ENCODE data around the gene STAT1. TPM values are rescaled to one million over a fixed set of nuclear protein-coding genes. Genes with fewer than 3 reads are reported as not detected.

Gene STAT1
- total and polyA plus RNA-seq, 11 donors: 7.8 to 469 (median 44.0) TPM

DNA sequence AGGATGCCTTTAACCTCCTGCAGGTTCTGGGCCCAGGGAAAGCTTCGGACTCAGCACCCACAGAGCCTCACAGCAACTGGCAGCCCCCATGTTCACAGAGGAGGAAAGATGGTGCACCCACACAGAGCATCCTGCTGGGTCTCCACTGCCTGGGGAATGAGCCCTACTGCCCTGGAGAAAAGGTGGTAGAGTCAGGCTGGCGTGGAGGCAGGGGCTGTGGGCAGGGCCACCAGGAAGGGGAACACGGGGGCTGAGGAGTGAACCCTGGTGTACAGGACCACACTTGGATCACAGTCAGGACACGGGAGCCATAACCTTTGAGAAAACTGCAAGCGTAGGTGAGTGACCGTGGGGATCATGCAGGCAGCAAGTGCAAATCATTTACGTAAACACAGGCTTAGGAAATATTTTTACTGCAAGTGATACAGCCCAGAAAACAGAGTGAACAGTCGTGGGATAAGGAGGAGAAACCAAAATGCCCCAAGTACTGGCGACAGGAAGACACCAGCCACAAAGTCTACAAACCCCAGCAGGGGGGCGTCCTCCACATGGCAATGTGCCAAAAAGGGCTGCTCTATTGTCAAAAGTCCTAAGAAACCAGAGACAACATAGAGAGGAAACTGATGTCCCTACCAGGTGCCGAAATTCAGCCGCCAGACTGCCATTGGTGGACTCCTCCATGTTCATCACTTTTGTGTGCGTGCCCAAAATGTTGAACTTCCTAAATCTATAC, 27.6 kb downstream of the STAT1 start:
- DNase-seq: no peak
- Histone ChIP-seq H3K27ac (no peak overlapping the region), H3K4me3 (no peak overlapping the region), H3K36me3 (peaks cover 0 to 100% (median 100%) of the 10 kb centered on the region in 9 donors), H3K4me1 (peaks cover 0 to 23% (median 0%) of the 10 kb centered on the region in 12 donors), H3K27me3 (no peaks in the 10 kb centered on the region), H3K9me3 (no peaks in the 10 kb centered on the region)
- intact Hi-C loops (cut with DNase I): no loop called here
- WGBS, 4 donors: 86 to 88% (median 88%) methylated on average over 13 of the region's 13 CpGs
- TF ChIP-seq POLR2A (IDR thresholded peaks at IDR 0.05): no peak
- TF ChIP-seq, protein P1, sequence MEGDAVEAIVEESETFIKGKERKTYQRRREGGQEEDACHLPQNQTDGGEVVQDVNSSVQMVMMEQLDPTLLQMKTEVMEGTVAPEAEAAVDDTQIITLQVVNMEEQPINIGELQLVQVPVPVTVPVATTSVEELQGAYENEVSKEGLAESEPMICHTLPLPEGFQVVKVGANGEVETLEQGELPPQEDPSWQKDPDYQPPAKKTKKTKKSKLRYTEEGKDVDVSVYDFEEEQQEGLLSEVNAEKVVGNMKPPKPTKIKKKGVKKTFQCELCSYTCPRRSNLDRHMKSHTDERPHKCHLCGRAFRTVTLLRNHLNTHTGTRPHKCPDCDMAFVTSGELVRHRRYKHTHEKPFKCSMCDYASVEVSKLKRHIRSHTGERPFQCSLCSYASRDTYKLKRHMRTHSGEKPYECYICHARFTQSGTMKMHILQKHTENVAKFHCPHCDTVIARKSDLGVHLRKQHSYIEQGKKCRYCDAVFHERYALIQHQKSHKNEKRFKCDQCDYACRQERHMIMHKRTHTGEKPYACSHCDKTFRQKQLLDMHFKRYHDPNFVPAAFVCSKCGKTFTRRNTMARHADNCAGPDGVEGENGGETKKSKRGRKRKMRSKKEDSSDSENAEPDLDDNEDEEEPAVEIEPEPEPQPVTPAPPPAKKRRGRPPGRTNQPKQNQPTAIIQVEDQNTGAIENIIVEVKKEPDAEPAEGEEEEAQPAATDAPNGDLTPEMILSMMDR (IDR thresholded peaks at IDR 0.05): no peak
- ATAC-seq: no peak

DNA sequence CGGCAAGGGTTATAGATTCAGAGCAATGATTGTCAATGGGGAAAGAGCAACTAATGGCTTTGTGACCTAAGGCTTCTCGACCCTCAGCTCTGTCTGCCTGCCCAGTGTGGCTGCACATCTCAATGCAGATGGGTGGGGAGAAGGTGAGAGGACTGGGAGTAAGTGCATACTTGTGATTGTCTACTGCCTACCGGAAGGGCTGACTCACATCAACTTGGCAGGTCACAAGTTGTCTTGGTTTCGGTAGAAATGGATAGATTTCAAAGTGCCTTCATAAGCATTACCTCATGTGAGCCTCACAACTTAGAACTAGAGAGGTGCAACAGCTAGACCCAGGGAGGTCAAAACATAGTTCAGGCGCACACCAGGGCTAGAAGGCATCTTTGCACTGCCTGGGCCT, 29.4 kb downstream of the STAT1 start:
- no peak for ATAC-seq
- H3K9me3 ChIP-seq: no peaks in the 10 kb centered on the region
- 79 to 84% (median 83%) methylated on average over 5 of the region's 5 CpGs for WGBS, 4 donors
- no peak overlapping the region for H3K4me3 ChIP-seq
- peaks cover 3 to 39% (median 14%) of the 10 kb centered on the region in 12 donors for H3K4me1 ChIP-seq
- intact Hi-C loops (cut with DNase I): loop anchor here in 1 of 10 donors (5.0 kb wide), 1 partner anchor 122 kb away; no protein-coding TSS in a partner anchor
- peaks cover 0 to 100% (median 88%) of the 10 kb centered on the region in 9 donors for H3K36me3 ChIP-seq
- DNase-seq: no peak
- H3K27me3 ChIP-seq: no peaks in the 10 kb centered on the region
- TF ChIP-seq POLR2A (IDR thresholded peaks at IDR 0.05): no peak
- TF ChIP-seq, protein P1 (IDR thresholded peaks at IDR 0.05): no peak
- no peak overlapping the region for H3K27ac ChIP-seq

DNA sequence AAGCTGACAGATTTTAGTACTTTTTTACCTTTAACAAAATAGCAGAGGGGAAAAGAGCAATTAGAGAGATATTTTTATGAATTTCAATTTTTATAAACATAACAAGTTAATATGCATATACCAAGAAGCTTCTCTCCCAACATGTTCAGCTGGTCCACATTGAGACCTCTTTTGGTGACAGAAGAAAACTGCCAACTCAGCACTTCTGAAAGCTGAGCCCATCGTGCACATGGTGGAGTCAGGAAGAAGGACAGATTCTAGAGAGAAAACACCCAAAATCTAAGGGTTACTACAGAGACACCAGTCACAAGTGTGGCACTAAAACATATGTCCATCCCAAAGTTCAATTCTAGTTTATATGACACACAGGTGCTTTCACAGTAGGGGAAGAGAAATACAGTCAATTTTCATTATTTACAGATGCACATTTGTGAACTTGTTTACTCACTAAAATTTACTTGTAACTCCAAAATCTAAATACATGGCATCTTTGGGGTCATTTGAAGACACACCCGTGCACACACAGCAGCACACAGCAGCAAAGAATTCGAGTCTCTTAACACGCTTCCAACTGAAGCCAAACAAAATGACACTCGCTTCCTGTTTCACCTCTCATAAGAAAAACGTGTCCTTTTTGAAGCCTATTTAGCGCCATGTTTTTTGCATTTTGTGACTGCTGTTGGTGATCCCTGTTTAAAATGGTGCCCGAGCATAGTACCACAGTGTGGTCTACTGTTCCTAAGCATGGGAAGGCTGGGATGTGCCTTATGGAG, 31.5 kb downstream of the STAT1 start:
- no peak for ATAC-seq
- H3K27me3 ChIP-seq: no peaks in the 10 kb centered on the region
- peaks cover 0 to 100% (median 88%) of the 10 kb centered on the region in 9 donors for H3K36me3 ChIP-seq
- 87 to 88% (median 88%) methylated on average over 8 of the region's 8 CpGs for WGBS, 4 donors
- no peak for TF ChIP-seq POLR2A (IDR thresholded peaks at IDR 0.05)
- TF ChIP-seq, protein P1 (IDR thresholded peaks at IDR 0.05): no peak
- no peak overlapping the region for H3K27ac ChIP-seq
- H3K4me1 ChIP-seq: peaks cover 4 to 60% (median 22%) of the 10 kb centered on the region in 12 donors
- no peak for DNase-seq
- intact Hi-C loops (cut with DNase I): loop anchor here in 1 of 10 donors (2.0 to 5.0 kb wide), 2 partner anchors 24 to 120 kb away; no protein-coding TSS in a partner anchor
- H3K9me3 ChIP-seq: no peaks in the 10 kb centered on the region
- H3K4me3 ChIP-seq: no peak overlapping the region

DNA sequence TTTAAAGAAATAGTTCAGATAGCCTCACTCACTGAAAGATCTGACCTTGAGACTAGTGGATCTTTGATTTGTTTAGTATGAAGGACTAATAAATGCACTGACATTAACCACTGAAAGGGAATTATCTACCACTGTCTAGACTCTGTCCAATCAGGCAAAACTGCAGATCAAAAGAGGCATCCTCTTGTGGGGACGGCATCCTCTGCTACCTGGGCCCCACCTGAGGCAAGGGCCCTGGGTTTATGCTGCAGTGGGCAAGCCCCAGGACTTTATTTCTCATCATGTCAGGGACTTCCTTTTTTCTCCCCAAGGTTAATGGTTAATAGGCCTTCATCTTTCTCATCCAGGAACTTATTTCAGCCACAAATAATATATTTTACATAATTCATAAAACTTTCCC, 32.2 kb downstream of the STAT1 start:
- WGBS, 4 donors: 93 to 98% (median 95%) methylated on average over 1 of the region's 1 CpG
- no peak for TF ChIP-seq POLR2A (IDR thresholded peaks at IDR 0.05)
- TF ChIP-seq, protein P1 (IDR thresholded peaks at IDR 0.05): no peak
- intact Hi-C loops (cut with DNase I): loop anchor here in 1 of 10 donors (2.0 to 5.0 kb wide), 2 partner anchors 25 to 119 kb away; no protein-coding TSS in a partner anchor
- Histone ChIP-seq H3K9me3 (no peaks in the 10 kb centered on the region), H3K4me1 (peaks cover 4 to 67% (median 22%) of the 10 kb centered on the region in 12 donors), H3K27me3 (no peaks in the 10 kb centered on the region), H3K4me3 (no peak overlapping the region), H3K27ac (peak overlapping the region in 2 of 12 donors; percentile 3 to 80), H3K36me3 (peaks cover 0 to 100% (median 88%) of the 10 kb centered on the region in 9 donors)
- no peak for DNase-seq
- no peak for ATAC-seq
